ENCODE measurements around the gene SMARCB1.

- TF ChIP-seq SIN3A (IDR thresholded peaks at IDR 0.05; ENCODE audit: borderline replicate concordance, low read depth, low read length) (no peak), RAD21 (IDR thresholded peaks at IDR 0.05; ENCODE audit: low read length) (0 out of 2 replicates have a peak, but pooled peaks have one; percentile 2), CTCF (IDR thresholded peaks at IDR 0.05) (no peak), MAX (IDR thresholded peaks at IDR 0.05; ENCODE audit: low read depth) (no peak), TAF1 (IDR thresholded peaks at IDR 0.05; ENCODE audit: borderline replicate concordance, low read depth, low read length) (no peak), USF2 (IDR thresholded peaks at IDR 0.05; ENCODE audit: borderline replicate concordance, low read depth, low read length) (no peak), POLR2AphosphoS5 (IDR thresholded peaks at IDR 0.05; ENCODE audit: low read depth, low read length) (no peak)
Observed at GRCh38 chr22:23833017-23833751, 46.4 kb downstream of the SMARCB1 start.

All from SK-N-SH (cell line).